H7 (cell line): Measurements from ENCODE around the gene GRM5. TPM values are rescaled to one million over a fixed set of nuclear protein-coding genes. Genes with fewer than 3 reads are reported as not detected.
"Not testable (repeated sequence)": the region's sequence is repeated elsewhere in the genome, so short reads cannot be mapped to it uniquely, and the experiment has no call there.

ENCODE experiments used
- DNase-seq: peaks from one replicate; pipeline ENCODE4 v3.0.0; 2012
- H3K27me3 ChIP-seq: 2 replicates; pipeline ENCODE4 v1.6.0; 2011; ENCODE audit warnings: mild to moderate bottlenecking, low read length; ENCODE audit not compliant: control insufficient read depth, insufficient read depth
- H3K36me3 ChIP-seq: replicated peaks from 2 replicates; pipeline ENCODE4 v1.5.1; 2011; ENCODE audit warnings: low read length; ENCODE audit not compliant: control insufficient read depth, insufficient read depth
- H3K4me3 ChIP-seq: 2 replicates; pipeline ENCODE4 v1.5.1; 2011; ENCODE audit warnings: low read depth, mild to moderate bottlenecking, control low read depth, low read length, moderate library complexity; ENCODE audit not compliant: insufficient read depth
- total RNA-seq: library from RNA; depleted of rRNA; stranded (reverse); fragments of >200 nt; shearing (Covaris generic); gene quantifications from 2 replicates; pipeline ENCODE4 v1.2.3, GENCODE V29; 2014

Gene GRM5
- total RNA-seq, 1 experiment from 2014 or later: not detected

- H3K4me3 ChIP-seq, H3K36me3 ChIP-seq, H3K27me3 ChIP-seq, DNase-seq: not testable (repeated sequence)
These were observed 148.7 kb downstream of the GRM5 start for GRCh38 chr11:88917065-88917464.

GRCh38 chr11:88909500-88909899 lies 156.3 kb downstream of the GRM5 start:
- no peak for DNase-seq
- no peak overlapping the region for H3K4me3 ChIP-seq
- H3K36me3 ChIP-seq: no peaks in the 10 kb centered on the region
- no peaks in the 10 kb centered on the region for H3K27me3 ChIP-seq

- not testable (repeated sequence) for DNase-seq, H3K27me3 ChIP-seq, H3K4me3 ChIP-seq, H3K36me3 ChIP-seq
These were observed 164.3 kb downstream of the GRM5 start for GRCh38 chr11:88901436-88901835.

- H3K4me3 ChIP-seq, DNase-seq: not testable (repeated sequence)
These were observed 176.9 kb downstream of the GRM5 start for GRCh38 chr11:88888855-88889254.

GRCh38 chr11:88886796-88887195 lies 179.0 kb downstream of the GRM5 start:
- no peaks in the 10 kb centered on the region for H3K36me3 ChIP-seq
- no peaks in the 10 kb centered on the region for H3K27me3 ChIP-seq
- no peak overlapping the region for H3K4me3 ChIP-seq
- DNase-seq: peak; percentile 0

More at GRCh38 chr11:88888855-88889254, 176.9 kb downstream of the GRM5 start:
- not testable (repeated sequence) for H3K27me3 ChIP-seq, H3K36me3 ChIP-seq

- H3K36me3 ChIP-seq, DNase-seq, H3K27me3 ChIP-seq: not testable (repeated sequence)
These were observed 183.0 kb downstream of the GRM5 start for GRCh38 chr11:88882800-88883199.

GRCh38 chr11:88861618-88862017 lies 204.2 kb downstream of the GRM5 start:
- DNase-seq: no peak

More at GRCh38 chr11:88882800-88883199, 183.0 kb downstream of the GRM5 start:
- not testable (repeated sequence) for H3K4me3 ChIP-seq

GRCh38 chr11:88860431-88860830 lies 205.4 kb downstream of the GRM5 start:
- H3K36me3 ChIP-seq, H3K4me3 ChIP-seq, DNase-seq, H3K27me3 ChIP-seq: not testable (repeated sequence)

More at GRCh38 chr11:88861618-88862017, 204.2 kb downstream of the GRM5 start:
- Histone ChIP-seq H3K27me3 (no peaks in the 10 kb centered on the region), H3K4me3 (no peak overlapping the region), H3K36me3 (no peaks in the 10 kb centered on the region)

- not testable (repeated sequence) for H3K4me3 ChIP-seq, DNase-seq, H3K27me3 ChIP-seq, H3K36me3 ChIP-seq
These were observed 211.8 kb downstream of the GRM5 start for GRCh38 chr11:88853963-88854362.

GRCh38 chr11:88851547-88851946 lies 214.2 kb downstream of the GRM5 start:
- H3K36me3 ChIP-seq, H3K4me3 ChIP-seq, H3K27me3 ChIP-seq, DNase-seq: not testable (repeated sequence)

- H3K4me3 ChIP-seq, DNase-seq, H3K27me3 ChIP-seq, H3K36me3 ChIP-seq: not testable (repeated sequence)
These were observed 216.0 kb downstream of the GRM5 start for GRCh38 chr11:88849773-88850172.

GRCh38 chr11:88849368-88849767 lies 216.4 kb downstream of the GRM5 start:
- H3K36me3 ChIP-seq: no peaks in the 10 kb centered on the region
- DNase-seq: no peak
- no peak overlapping the region for H3K4me3 ChIP-seq
- no peaks in the 10 kb centered on the region for H3K27me3 ChIP-seq

- H3K36me3 ChIP-seq, DNase-seq, H3K27me3 ChIP-seq, H3K4me3 ChIP-seq: not testable (repeated sequence)
These were observed 219.5 kb downstream of the GRM5 start for GRCh38 chr11:88846266-88846665.

GRCh38 chr11:88844941-88845340 lies 220.8 kb downstream of the GRM5 start:
- not testable (repeated sequence) for DNase-seq, H3K27me3 ChIP-seq, H3K36me3 ChIP-seq, H3K4me3 ChIP-seq

GRCh38 chr11:88843766-88844426 lies 221.9 kb downstream of the GRM5 start:
- H3K27me3 ChIP-seq, H3K4me3 ChIP-seq, DNase-seq, H3K36me3 ChIP-seq: not testable (repeated sequence)

GRCh38 chr11:88838139-88838538 lies 227.6 kb downstream of the GRM5 start:
- not testable (repeated sequence) for H3K4me3 ChIP-seq, H3K27me3 ChIP-seq, DNase-seq, H3K36me3 ChIP-seq
